ENCODE data around the gene CAPN15.

Gene CAPN15

DNA sequence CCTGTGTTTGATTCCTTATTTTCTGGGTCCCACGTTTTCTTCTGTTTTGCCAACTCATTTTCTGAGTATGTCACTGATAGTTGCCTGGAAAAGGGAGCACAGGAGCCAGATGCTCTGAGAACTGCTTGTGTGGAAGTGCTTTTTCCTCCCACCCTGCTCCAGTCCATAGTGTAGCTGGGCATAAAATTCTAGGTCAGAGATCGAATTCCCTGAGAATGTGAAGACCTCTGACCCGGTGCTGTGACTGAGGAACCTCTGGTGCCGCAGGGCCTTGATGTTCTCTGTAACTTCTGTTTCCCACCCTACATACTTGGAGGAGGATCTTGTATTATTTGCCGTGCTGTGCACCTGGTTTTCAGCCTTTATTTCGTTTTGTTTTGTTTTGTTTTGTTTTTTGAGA lies 19.5 kb upstream of the CAPN15 start:
- TF ChIP-seq, protein P1, sequence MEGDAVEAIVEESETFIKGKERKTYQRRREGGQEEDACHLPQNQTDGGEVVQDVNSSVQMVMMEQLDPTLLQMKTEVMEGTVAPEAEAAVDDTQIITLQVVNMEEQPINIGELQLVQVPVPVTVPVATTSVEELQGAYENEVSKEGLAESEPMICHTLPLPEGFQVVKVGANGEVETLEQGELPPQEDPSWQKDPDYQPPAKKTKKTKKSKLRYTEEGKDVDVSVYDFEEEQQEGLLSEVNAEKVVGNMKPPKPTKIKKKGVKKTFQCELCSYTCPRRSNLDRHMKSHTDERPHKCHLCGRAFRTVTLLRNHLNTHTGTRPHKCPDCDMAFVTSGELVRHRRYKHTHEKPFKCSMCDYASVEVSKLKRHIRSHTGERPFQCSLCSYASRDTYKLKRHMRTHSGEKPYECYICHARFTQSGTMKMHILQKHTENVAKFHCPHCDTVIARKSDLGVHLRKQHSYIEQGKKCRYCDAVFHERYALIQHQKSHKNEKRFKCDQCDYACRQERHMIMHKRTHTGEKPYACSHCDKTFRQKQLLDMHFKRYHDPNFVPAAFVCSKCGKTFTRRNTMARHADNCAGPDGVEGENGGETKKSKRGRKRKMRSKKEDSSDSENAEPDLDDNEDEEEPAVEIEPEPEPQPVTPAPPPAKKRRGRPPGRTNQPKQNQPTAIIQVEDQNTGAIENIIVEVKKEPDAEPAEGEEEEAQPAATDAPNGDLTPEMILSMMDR (conservative IDR thresholded peaks at IDR 0.05; ENCODE audit: low read depth), result no peak
- POLR2A ChIA-PET (ENCODE audit: low non-redundant PET), result no interaction called here
- DNase-seq (ENCODE audit: low spot score), result no peak
- H3K27ac ChIP-seq, result no peak overlapping the region
- CTCF ChIA-PET, result no interaction called here

DNA sequence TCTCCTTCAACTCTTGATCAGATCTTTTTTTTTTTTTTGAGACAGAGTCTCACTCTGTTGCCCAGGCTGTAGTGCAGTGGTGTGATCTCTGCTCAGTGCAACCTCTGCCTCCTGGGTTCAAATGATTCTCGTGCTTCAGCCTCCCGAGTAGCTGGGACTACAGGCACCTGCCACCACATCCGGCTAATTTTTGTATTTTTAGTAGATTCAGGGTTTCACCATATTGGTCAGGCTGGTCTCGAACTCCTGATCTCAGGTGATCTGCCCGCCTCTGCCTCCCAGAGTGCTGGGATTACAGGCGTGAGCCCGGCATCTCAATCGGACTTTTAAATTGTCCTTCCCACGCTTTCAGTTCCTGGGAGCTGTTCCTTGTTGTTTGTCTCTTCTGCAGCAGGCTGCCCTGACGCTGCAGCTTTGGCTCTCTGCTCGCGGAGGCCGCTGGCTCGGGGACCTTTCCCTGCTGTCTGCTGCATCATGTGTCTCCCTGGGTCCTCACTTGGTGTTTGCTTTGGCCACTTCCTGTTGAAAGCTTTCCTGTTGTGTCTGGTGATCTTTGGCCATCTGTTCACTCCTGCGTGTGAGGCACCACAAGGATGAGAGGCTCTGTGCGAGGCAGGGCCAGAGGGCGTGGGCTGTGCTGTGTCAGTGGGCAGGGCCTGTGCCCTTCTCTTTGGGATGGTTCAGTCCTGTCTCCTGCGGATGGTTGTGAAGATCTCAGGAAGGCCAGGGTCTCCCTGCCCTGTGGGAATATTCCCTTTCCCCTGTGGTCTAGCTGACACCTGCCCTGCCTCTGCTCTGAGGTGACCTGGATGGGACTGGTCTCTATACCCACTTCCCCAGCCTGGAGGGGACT lies 18.4 kb upstream of the CAPN15 start:
- H3K27ac ChIP-seq, result peak overlapping the region; percentile 17
- TF ChIP-seq, protein P1 (conservative IDR thresholded peaks at IDR 0.05; ENCODE audit: low read depth), result no peak
- CTCF ChIA-PET, result no interaction called here
- DNase-seq (ENCODE audit: low spot score), result no peak
- POLR2A ChIA-PET (ENCODE audit: low non-redundant PET), result no interaction called here

DNA sequence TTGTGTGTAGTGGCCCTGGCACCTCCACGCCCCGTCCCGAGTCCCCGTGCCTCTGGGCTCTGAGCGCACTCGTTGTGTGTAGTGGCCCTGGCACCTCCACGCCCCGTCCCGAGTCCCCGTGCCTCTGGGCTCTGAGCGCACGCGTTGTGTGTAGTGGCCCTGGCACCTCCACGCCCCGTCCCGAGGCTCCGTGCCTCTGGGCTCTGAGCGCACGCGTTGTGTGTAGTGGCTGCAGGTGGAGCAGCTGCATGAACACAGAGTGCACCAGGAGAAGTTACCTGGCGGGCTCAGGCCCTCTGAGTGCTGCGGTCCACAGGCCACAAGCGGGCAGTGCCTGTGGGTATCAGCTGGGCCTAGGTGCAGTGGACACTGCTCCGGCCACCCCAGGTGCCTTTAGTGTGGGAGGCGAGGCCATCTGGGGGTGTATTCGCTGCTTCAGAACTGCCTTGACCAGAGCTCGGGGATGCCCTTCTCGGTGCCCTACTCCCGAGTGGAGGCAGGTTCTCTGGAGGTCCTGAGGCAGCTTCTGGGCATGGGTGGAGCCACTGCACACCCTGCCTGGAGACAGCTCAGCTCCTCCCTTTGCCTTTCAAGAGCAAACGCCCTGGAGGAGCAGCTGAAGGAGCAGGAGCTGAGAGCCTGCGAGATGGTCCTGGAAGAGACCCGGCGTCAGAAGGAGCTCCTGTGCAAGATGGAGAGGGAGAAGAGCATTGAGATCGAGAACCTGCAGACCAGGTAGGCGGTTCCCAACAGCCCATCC lies 17.3 kb upstream of the CAPN15 start:
- no peak for DNase-seq (ENCODE audit: low spot score)
- TF ChIP-seq, protein P1 (conservative IDR thresholded peaks at IDR 0.05; ENCODE audit: low read depth), result no peak
- ChIA-PET POLR2A (ENCODE audit: low non-redundant PET) (interaction anchor here (0.7 kb wide), 1 partner anchor 8 kb away, joined by 3 read pairs; no protein-coding TSS in a partner anchor), CTCF (interaction anchor here (0.5 to 0.8 kb wide), 2 partner anchors 11 to 15 kb away, joined by 3 read pairs; no protein-coding TSS in a partner anchor)
- H3K27ac ChIP-seq, result no peak overlapping the region

DNA sequence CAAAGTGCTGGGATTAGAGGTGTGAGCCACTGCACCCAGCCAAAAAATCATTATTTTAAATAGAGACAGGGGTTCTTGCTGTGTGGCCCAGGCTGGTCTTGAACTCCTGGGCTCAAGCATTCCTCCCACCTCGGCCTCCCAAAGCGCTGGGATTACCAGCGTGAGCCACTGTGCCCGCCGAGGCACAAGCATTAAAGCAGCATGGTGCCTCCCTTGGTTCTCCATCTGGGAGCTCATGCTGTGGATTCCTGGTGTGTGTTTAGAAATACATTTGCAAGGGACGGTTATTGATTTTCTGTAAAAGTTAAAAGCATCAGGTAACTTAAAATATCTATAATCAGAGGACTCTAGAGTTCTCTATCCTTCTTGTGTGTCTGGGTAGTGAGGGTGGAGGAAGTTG lies 14.7 kb upstream of the CAPN15 start:
- H3K27ac ChIP-seq, result no peak overlapping the region
- CTCF ChIA-PET, result interaction anchor here (0.7 kb wide), 1 partner anchor 10 kb away, joined by 3 read pairs; no protein-coding TSS in a partner anchor
- TF ChIP-seq, protein P1 (conservative IDR thresholded peaks at IDR 0.05; ENCODE audit: low read depth), result no peak
- POLR2A ChIA-PET (ENCODE audit: low non-redundant PET), result no interaction called here
- no peak for DNase-seq (ENCODE audit: low spot score)

DNA sequence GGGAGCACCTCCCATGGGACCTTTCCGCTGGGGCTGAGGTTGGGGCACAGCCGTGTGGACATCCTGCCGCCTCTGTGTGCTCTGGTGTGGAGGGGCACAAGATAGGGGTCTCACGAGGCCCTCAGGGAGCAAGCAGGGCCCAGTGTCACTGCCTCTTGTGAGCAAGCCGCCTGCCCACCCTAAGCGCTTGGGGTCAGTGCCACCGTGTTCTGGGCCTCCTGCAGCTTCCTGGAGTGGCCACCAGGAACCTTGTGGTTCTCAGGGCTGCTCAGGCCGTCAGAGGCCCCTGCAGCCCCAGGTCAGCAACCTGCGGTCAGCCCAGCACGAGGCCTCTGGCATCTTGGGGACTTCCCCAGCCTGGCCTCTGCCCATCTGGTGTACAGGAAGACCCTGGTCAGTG lies 13.6 kb upstream of the CAPN15 start:
- DNase-seq (ENCODE audit: low spot score), result no peak
- no peak overlapping the region for H3K27ac ChIP-seq
- TF ChIP-seq, protein P1 (conservative IDR thresholded peaks at IDR 0.05; ENCODE audit: low read depth), result no peak
- POLR2A ChIA-PET (ENCODE audit: low non-redundant PET), result no interaction called here
- CTCF ChIA-PET, result interaction anchor here (0.7 kb wide), 1 partner anchor 11 kb away, joined by 3 read pairs; no protein-coding TSS in a partner anchor

DNA sequence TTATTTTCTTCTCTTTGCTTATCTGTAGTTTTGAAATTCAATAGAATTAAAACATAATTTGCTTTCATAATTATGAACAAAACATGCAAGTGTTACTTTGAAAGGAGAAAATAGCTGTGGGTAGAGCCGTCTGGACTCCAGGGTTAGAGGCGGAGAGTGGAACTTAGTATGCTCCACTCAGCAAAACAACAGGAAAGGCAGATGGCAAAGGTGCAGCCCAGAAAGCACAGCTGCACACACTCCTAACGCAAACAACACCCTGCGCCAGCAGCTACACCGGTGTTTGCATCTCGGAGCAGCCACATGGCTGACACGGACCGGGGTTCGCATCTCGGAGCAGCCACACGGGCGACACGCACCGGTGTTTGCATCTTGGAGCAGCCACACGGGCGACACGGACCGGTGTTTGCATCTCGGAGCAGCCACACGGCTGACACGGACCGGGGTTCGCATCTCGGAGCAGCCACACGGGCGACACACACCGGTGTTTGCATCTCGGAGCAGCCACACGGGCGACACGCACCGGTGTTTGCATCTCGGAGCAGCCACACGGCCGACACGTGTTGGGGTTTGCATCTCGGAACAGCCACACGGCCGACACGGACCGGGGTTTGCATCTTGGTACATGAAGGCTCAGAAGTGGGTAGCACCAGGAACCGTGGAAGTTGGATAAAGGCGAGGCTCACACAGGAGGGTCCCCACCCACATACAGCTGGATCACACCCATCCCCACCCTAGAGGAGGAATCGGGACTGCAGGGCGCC lies 12.2 kb upstream of the CAPN15 start:
- H3K27ac ChIP-seq, result no peak overlapping the region
- ChIA-PET POLR2A (ENCODE audit: low non-redundant PET) (no interaction called here), CTCF (no interaction called here)
- TF ChIP-seq, protein P1 (conservative IDR thresholded peaks at IDR 0.05; ENCODE audit: low read depth), result no peak
- no peak for DNase-seq (ENCODE audit: low spot score)
